Right cardiac atrium (tissue), 5 donors: Measurements from ENCODE around the gene RNF4. TPM values are rescaled to one million over a fixed set of nuclear protein-coding genes. Genes with fewer than 3 reads are reported as not detected.

Experiments
- ATAC-seq, 2 donors: fragments of 200-7000 bp; cut with Tn5 transposase; one replicate each; pipeline versions ENCODE4 v1.8.0 to v1.9.1; 2020; ENCODE audit warnings: moderate library complexity in 2 of 2, mild to moderate bottlenecking in 1 of 2
- DNase-seq, 3 donors: peaks; one replicate each; pipeline ENCODE4 v3.0.0-alpha.2; 2020
- H3K27ac ChIP-seq: one replicate; pipeline ENCODE4 v1.5.1; 2013; ENCODE audit warnings: mild to moderate bottlenecking, low read length, control low read depth, moderate library complexity
- H3K27me3 ChIP-seq: one replicate; pipeline ENCODE4 v1.6.1; 2013; ENCODE audit not compliant: control insufficient read depth, insufficient read depth
- H3K4me1 ChIP-seq: one replicate; pipeline ENCODE4 v1.6.1; 2013; ENCODE audit warnings: low read length; ENCODE audit not compliant: control insufficient read depth, insufficient read depth
- H3K4me3 ChIP-seq: one replicate; pipeline ENCODE4 v1.5.1; 2013; ENCODE audit warnings: low read length, control low read depth
- H3K9me3 ChIP-seq: one replicate; pipeline ENCODE4 v1.6.1; 2013; ENCODE audit warnings: low read length; ENCODE audit not compliant: control insufficient read depth
- WGBS: extraction: QIAGEN DNeasy Blood & Tissue Kit; methylation state at CpG from one replicate; pipeline ENCODE4 v1.1.7; 2013; 5-methylcytosine and 5-hydroxymethylcytosine counted together
- intact Hi-C, 4 donors: fragments of 100-400 bp; cut with DNase I; formaldehyde crosslinking; loops; one replicate each; pipeline versions ENCODE4 v1.11.0 to v1.14.0; 2022 to 2023
- polyA plus RNA-seq: library from polyadenylated mRNA; stranded (reverse); fragments of 200-250 nt; gene quantifications from one replicate; pipeline ENCODE4 v1.2.3, GENCODE V29; 2013
- total RNA-seq, 4 donors: library from RNA; stranded (reverse); fragmentation: NEBNext Ultra II Directional; extraction: Animal tissue kit (Norgen Biotek cat#: 25700); gene quantifications; one replicate each; pipeline ENCODE4 v1.2.1, GENCODE V29; 2021
- donor health status: healthy with polysubstance abuse.
- donor health status: DM: no; HTN: yes; CAD: no.
- donor health status: DM: no; HTN: no; CAD: no.
- donor health status: DM: no; HTN: yes; CAD: no; lungs with severe emphysema.
- donor health status: DM: yes; HTN: yes; CAD: no.

The RNF4 gene
- total and polyA plus RNA-seq, 5 donors: 16.3 to 35.7 (median 29.5) TPM

- Histone ChIP-seq H3K4me3 (no peak overlapping the region), H3K27me3 (no peaks in the 10 kb centered on the region), H3K9me3 (no peaks in the 10 kb centered on the region), H3K27ac (no peak overlapping the region), H3K4me1 (no peaks in the 10 kb centered on the region)
- DNase-seq (peak; percentile 6 to 24 (median 8)), ATAC-seq (no peak)
- WGBS: 74% methylated on average over 16 of the region's 16 CpGs
- intact Hi-C loops: no loop called here
Observed at GRCh38 chr4:2438822-2439718, 29.8 kb upstream of the RNF4 start.

- Histone ChIP-seq H3K4me3 (no peak overlapping the region), H3K9me3 (no peaks in the 10 kb centered on the region), H3K4me1 (no peaks in the 10 kb centered on the region), H3K27me3 (no peaks in the 10 kb centered on the region), H3K27ac (no peak overlapping the region)
- intact Hi-C loops: no loop called here
- DNase-seq (peak; percentile 45 to 78 (median 76)), ATAC-seq (peak; percentile 56 to 63)
- 42% methylated on average over 14 of the region's 14 CpGs for WGBS
Observed at GRCh38 chr4:2441393-2442174, 27.3 kb upstream of the RNF4 start.

- intact Hi-C loops: no loop called here
- Histone ChIP-seq H3K4me1 (no peaks in the 10 kb centered on the region), H3K27ac (no peak overlapping the region), H3K9me3 (no peaks in the 10 kb centered on the region), H3K4me3 (no peak overlapping the region), H3K27me3 (no peaks in the 10 kb centered on the region)
- DNase-seq (peak in 1 of 3 donors; percentile 13), ATAC-seq (peak in 1 of 2 donors; percentile 7)
- 75% methylated on average over 20 of the region's 20 CpGs for WGBS
Observed at GRCh38 chr4:2442175-2442993, 26.5 kb upstream of the RNF4 start.

GRCh38 chr4:2443061-2443730 is 25.7 kb upstream of the RNF4 start:
- H3K4me3 ChIP-seq: no peak overlapping the region
- H3K27ac ChIP-seq: no peak overlapping the region
- intact Hi-C loops: no loop called here
- H3K4me1 ChIP-seq: no peaks in the 10 kb centered on the region
- peak in 1 of 3 donors; percentile 26 for DNase-seq
- no peaks in the 10 kb centered on the region for H3K27me3 ChIP-seq
- ATAC-seq: no peak
- H3K9me3 ChIP-seq: no peaks in the 10 kb centered on the region
- 86% methylated on average over 20 of the region's 20 CpGs for WGBS

GRCh38 chr4:2443956-2444740 is 24.8 kb upstream of the RNF4 start:
- H3K4me1 ChIP-seq: no peaks in the 10 kb centered on the region
- no peaks in the 10 kb centered on the region for H3K9me3 ChIP-seq
- H3K4me3 ChIP-seq: no peak overlapping the region
- WGBS: 90% methylated on average over 7 of the region's 7 CpGs
- no peaks in the 10 kb centered on the region for H3K27me3 ChIP-seq
- peak in 1 of 3 donors; percentile 9 for DNase-seq
- no peak overlapping the region for H3K27ac ChIP-seq
- no peak for ATAC-seq
- intact Hi-C loops: no loop called here

- ATAC-seq (no peak), DNase-seq (peak in 1 of 3 donors; percentile 6)
- no peak overlapping the region for H3K27ac ChIP-seq
- no peaks in the 10 kb centered on the region for H3K4me1 ChIP-seq
- 95% methylated on average over 9 of the region's 9 CpGs for WGBS
- H3K4me3 ChIP-seq: no peak overlapping the region
- no peaks in the 10 kb centered on the region for H3K9me3 ChIP-seq
- intact Hi-C loops: no loop called here
- no peaks in the 10 kb centered on the region for H3K27me3 ChIP-seq
Observed at GRCh38 chr4:2445130-2445529, 23.8 kb upstream of the RNF4 start.

- ATAC-seq: no peak
- H3K27me3 ChIP-seq: no peaks in the 10 kb centered on the region
- DNase-seq: no peak
- 83% methylated on average over 6 of the region's 6 CpGs for WGBS
- no peak overlapping the region for H3K4me3 ChIP-seq
- intact Hi-C loops: no loop called here
- H3K4me1 ChIP-seq: no peaks in the 10 kb centered on the region
- H3K27ac ChIP-seq: no peak overlapping the region
- no peaks in the 10 kb centered on the region for H3K9me3 ChIP-seq
Observed at GRCh38 chr4:2445571-2445970, 23.3 kb upstream of the RNF4 start.

GRCh38 chr4:2446656-2447564 is 22.0 kb upstream of the RNF4 start:
- 88% methylated on average over 3 of the region's 3 CpGs for WGBS
- no peak for ATAC-seq
- intact Hi-C loops: no loop called here
- Histone ChIP-seq H3K27me3 (no peaks in the 10 kb centered on the region), H3K4me3 (no peak overlapping the region), H3K4me1 (no peaks in the 10 kb centered on the region), H3K27ac (no peak overlapping the region), H3K9me3 (no peaks in the 10 kb centered on the region)
- DNase-seq: no peak

GRCh38 chr4:2448589-2448988 is 20.3 kb upstream of the RNF4 start:
- Histone ChIP-seq H3K27ac (no peak overlapping the region), H3K27me3 (no peaks in the 10 kb centered on the region), H3K4me1 (no peaks in the 10 kb centered on the region), H3K4me3 (no peak overlapping the region), H3K9me3 (no peaks in the 10 kb centered on the region)
- intact Hi-C loops: no loop called here
- ATAC-seq (no peak), DNase-seq (peak in 1 of 3 donors; percentile 13)
- WGBS: 88% methylated on average over 7 of the region's 7 CpGs
